Activated CD4-positive, CD25-positive, alpha-beta regulatory T cell treated with anti-CD3 and anti-CD28 coated beads, Interleukin-2, amount 50 U/mL, for 24 hours (primary cell): Measurements from ENCODE around the gene NFASC.

Experiments used
- ATAC-seq, 2 donors: fragments of 150-1000 bp; cut with Tn5 transposase; one replicate each; pipeline ENCODE4 v1.10.0; 2021; ENCODE audit warnings: mild to moderate bottlenecking in 1 of 2, moderate library complexity in 1 of 2

Gene NFASC

DNA sequence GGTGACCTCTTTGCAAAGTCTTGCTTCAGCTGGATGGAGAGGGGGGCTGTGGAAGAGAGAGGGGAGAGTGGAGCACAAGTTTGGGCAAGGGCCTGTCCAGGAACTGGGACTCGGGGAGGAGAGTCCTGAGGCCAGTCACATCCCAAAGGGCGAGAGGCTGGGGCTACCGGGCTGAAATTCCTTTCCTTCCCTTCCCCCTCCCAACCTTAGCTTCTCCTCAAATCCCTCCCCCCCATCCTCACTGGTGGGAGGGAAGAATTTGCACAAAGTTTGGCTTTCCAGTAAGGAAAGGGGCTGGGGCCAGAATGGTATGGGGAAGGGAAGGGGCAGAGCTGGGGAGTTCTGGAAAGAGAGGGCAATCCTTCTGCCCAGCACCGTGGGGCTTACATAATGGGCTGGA lies 173.2 kb downstream of the NFASC start:
- ATAC-seq, result no peak

DNA sequence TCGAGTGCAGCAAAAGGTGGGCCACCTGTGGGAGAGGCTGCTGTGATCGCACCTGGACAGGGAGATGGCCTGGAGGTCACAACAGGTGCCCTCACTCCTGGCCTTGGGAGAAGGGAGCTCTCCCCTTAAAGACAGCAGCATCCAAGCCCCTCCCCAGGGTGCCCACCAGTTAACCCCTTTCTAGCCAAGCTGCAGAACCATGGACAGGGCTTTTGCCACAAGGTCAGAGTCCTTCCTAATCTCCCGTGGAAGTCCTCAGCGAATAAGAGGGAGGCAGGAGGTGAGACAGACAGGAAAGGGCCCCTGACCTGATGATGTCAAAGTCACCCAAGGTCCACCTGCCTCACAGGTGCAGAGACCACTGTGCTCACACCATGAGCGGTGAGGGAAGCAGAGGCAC lies 174.1 kb downstream of the NFASC start:
- ATAC-seq, result no peak

DNA sequence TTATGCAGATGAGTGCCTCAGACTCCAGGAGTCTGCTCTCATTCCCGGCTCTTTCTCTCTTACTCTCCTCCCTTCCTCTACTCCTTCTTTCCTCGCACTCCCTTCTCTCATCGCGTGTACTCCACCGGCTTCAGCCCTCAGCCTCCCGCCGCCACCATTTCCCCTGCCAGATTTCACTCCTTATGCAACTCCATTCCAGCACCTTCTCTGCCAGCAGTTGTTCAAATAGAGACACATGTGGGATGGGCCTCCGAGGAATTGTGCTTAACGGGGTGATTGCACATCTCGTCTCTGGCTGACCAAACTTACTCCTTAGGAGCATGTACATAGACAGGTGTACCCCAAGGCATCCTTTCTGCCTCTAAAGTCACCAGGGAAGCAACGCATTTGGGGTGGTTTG lies 174.5 kb downstream of the NFASC start:
- no peak for ATAC-seq

DNA sequence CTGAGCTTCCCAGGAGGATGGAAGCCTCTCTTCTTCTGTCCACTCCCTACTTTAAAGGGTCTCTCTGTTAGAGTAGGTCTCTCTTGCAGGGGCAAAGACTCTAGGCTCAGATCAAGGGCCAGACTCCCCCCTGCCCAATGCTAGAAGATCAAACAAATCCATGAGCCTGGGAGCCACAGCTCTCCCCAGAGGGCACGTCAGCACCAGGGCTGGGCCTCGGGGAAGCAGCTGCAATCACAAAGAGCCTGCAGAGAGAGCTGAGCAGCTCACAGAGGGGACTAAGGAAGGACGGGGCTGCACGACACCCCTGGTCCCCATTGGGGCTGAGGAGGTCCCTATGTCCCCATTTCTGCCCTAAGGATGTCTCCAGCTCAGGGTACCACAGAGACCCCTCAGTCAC lies 176.2 kb downstream of the NFASC start:
- ATAC-seq, result no peak

DNA sequence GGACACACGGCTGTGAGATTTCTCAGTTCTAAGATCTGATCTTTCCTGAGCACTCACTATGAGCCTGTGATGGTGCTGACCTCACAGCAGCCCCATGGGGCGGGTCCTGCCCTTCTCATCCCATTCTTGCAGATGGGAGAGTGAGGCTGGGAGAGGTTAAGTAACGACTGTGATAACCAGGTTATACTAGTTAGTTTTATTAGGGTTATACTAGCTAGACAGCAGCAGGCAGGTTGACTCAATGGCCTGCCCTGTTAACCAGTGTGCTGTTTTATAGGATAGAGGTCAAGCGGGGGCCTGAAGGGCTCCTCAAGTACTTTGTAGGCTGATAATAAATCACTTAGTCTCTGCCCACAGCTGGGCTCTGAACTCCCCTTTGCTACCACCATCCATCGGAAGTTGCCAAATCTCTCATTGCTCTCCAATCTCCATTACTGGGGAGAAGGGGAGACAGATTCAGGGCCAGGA lies 177.1 kb downstream of the NFASC start:
- no peak for ATAC-seq

DNA sequence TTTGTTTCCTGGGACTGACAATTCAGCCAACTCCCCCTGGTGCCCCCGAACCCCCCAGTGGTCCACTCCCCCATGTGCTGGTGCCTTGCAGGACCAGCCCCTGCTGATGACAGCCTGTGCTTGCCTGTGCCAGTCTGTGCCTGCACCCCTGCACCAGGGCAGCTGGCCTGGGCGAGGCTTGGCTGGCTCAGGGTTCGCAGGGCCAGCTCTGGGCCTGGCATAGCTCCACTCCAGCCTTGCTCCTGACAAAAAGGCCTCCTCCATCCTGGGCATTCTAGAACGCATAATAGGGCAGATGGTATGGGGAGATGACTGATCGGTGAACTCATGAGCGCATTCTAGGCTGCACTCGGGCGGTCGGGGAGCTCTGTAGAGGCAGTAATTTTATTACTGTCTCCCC lies 177.7 kb downstream of the NFASC start:
- ATAC-seq, result no peak

DNA sequence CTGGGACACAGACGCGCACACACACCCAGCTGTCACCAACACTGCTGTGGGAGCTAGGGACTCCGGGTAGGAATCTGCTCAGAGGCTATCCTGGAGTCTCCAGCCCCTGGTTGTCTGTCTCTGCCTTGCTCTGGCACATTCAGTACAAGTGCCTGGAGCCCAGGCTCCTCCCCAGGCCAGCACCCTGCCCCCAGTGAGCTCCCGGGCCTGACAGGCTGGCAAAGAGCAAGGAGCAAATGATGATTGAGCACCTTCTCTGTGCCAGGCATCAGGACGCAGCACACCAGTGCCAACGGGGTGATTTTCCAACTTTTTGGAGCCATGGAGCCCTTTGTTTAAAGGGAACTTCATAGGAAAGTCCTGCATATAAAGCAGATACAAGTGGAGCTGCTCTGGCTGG lies 178.8 kb downstream of the NFASC start:
- no peak for ATAC-seq

DNA sequence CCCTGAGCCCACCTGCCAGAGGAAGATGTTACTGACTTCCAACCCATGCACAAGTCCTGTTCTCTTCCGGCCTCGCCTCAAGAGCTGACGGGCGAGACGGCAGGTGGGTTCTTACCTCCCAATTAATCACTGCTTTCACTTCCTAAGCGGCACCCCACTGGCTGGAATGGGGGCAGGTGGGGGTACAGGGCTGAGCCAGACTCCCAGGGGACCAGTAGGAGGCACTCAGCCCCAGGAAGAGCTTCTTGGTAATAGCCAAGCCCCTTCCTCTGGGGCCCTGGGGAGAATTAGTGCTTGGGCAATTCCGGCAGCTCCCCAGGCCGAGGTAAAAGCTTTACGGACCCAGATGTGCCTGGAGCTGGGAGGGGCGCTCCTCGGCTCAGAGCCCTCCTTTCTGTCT lies 182.0 kb downstream of the NFASC start:
- no peak for ATAC-seq

DNA sequence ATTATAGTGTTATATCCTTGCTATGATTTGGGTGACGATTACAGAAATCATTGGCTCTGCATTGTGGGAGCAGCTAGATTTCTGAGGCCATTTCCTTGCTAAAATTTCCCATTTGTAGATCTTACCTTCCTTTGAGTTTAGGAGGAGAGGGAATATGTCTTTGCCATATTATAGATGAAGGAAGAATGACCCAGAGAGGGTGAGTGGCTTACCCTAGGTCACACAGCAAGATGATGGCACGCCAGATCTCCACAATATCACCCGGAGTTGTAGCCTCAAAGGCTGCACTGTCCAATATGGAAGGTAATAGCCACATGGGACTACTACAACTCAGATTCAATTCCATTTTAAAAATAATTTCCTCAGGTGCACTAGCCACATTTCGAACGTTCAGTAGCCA lies 182.6 kb downstream of the NFASC start:
- ATAC-seq, result no peak

DNA sequence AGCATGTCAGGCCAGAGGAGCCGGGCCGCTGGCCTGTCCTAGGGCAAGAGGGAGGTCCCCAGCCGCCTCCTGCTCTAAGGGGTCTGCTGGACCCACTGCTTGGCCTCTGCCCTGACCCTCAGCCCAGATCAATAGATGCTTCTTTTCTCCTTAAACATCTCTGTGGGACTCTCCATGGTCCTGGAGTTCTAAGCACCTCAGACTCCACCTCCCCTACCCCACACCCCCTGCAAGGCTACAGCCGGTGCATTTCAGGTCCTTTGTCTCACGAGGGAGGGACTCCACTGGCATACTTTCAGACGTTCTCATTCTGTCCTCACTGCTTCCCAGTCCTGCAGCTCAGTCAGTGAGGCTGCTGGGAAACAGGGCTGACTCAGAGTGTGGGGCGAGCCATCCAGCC lies 183.4 kb downstream of the NFASC start:
- ATAC-seq, result no peak

DNA sequence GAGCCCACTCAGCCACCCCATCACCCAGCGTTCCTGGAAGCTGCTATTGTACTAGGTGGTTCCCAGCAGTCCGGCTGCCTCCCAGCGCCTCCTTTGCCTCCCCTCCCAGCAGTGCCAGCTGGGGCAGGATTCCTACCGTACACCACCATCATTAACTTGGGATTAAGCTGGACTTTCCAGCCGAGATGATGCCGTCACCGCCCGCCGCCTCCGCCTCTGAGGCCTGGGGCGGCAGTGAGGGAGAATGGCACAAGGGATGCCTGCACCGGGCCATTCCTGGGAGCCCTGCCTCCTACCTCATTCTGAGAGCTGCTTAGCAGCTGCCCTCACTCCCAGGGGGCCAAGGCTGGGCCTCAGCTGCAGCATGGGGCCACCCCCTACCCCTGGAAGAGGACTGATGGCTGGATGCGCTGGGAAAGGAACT lies 185.5 kb downstream of the NFASC start:
- no peak for ATAC-seq

DNA sequence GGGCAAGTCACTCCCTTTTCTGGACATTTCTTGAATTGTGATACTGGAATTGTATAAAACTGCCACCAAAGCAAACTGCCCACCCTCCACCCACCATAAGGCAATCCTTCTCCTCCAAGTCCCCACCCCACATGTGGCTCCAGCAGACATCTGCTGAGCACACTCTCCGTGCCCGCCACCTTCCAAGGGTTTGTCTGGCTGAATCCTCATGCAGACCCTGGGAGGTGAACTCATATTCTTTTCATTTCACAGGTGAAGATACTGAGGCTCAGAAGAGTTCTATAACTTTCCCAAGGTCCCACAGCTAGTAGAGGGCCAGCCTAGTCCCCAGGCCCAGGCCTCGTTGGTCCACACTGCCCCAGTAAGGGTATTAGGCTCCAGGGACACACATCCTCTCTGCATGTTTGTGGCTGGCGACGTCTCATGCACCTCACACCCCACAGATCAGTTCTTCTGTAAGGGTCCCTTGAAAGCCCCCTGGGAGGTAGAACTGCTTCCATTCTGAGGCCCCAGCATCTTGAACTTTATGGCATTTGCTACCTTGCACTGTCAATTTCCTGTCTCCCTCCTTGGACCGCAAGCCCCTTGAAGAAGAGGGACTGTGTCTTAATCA lies 186.4 kb downstream of the NFASC start:
- ATAC-seq, result no peak

DNA sequence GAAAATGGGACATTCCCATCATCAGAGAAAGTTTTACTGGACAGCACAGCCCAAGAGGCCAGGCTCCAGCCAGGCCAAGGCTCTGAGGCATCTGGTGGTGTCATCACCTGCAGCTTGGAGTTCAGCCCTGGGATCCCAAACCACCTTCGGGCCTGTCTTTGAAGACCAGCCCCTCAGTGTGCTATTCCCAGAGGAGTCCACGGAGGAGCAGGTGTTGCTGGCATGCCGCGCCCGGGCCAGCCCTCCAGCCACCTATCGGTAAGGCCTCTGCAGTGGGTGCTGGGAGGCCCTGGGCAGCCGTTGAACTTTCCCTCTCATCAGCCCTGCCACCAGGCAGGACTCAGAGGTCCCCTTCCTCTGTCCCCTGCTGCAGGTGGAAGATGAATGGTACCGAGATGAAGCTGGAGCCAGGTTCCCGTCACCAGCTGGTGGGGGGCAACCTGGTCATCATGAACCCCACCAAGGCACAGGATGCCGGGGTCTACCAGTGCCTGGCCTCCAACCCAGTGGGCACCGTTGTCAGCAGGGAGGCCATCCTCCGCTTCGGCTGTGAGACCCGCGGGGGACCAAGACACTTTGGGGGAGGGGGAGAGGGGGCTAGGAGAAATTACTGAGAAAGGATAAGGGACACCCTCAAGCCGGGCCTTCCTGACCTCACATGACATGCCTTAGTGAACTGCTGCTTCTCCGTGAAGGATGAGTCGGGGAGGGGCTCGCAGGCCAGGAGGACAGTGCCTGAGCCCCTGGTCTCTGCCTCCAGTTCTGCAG lies 187.3 kb downstream of the NFASC start:
- no peak for ATAC-seq

DNA sequence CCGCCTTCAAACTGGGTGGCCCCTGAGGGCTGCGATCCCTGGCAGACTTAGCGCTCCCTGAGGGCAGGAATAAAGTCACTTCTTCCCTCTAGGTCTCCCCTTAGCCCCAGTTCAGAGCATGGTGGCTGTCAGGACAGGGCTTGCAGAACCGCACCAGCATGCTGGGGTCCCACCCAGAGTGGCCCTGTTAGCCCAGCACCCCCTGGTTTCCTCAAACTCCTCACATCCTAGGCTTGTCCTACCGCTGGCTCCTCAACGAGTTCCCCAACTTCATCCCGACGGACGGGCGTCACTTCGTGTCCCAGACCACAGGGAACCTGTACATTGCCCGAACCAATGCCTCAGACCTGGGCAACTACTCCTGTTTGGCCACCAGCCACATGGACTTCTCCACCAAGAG lies 188.2 kb downstream of the NFASC start:
- ATAC-seq, result no peak

DNA sequence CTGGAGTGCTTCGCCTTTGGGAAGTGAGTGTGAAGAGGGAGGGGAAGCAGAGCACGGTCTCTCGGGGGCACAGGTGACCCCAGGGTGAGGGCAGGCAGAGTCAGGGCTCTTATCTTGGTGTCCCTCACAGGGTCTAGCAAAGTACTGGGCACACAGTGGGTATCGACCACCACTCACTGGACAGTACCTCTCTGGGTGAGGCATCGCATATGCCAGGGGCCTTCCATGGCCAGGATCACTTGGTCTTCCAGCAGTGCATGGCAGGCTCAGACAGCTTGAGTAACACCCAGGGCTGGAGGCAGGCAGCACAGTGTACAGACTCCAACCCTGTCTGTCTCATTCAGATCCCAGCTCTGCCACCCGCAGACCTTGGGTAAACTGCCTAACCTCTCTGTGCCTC lies 189.0 kb downstream of the NFASC start:
- no peak for ATAC-seq

DNA sequence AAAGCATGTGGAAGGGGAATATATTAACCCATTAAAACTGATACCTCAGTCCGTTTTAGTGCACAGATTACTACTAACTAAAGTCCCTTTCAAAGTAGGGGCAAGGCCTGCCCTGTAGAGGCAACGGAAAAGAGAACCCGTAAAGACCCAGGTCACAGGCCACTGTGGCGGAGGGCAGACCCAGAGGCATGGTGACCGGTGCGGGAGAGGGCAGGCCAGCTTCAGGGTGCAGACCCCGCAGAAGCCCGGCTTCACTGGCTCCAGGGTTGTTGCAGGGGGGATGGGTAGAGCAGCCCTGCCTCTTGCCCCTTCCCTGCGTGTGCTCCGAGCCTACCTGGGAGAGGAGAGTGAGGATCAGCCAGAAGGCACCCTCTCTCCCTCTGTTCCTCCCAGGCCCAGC lies 190.1 kb downstream of the NFASC start:
- no peak for ATAC-seq

DNA sequence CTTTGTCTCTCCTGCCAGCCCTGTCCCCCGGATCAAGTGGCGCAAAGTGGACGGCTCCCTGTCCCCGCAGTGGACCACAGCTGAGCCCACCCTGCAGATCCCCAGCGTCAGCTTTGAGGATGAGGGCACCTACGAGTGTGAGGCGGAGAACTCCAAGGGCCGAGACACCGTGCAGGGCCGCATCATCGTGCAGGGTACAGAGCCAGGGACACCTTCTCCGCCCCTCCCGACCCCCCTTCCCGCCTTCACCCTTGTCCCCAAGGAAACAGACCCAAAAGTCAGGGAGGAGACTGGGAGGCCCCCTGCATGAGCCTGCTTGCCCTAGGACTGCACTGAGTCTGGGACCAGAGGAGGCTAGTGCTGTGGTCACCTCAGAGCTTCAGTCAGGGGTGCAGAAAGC lies 190.6 kb downstream of the NFASC start:
- no peak for ATAC-seq

DNA sequence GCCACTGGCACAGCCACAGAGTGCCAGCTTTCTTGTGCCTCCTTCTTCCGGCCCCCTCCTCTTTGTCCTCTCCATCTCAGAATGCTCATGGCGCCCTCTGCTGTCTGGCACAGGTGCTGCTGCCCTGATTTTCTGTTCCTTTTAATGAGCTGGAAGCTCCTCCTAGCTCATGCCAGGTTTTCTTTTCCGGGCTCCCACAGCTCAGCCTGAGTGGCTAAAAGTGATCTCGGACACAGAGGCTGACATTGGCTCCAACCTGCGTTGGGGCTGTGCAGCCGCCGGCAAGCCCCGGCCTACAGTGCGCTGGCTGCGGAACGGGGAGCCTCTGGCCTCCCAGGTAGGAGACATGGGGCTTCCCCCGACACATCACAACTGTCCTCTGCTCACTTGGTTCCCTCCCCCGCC lies 191.0 kb downstream of the NFASC start:
- no peak for ATAC-seq

DNA sequence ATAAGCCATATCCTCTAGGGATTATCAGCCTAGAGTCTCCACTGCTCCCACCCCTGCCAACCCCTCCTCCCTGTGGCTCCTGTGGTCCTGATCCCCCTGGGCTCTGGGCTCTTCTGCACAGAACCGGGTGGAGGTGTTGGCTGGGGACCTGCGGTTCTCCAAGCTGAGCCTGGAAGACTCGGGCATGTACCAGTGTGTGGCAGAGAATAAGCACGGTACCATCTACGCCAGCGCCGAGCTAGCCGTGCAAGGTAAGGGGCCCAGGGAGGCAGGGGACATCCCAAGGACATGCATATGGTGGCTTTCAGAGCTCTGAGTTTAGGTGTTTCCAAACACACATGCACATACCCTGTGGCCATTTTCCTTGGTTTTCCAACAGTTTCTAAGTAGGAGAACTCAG lies 191.7 kb downstream of the NFASC start:
- no peak for ATAC-seq

DNA sequence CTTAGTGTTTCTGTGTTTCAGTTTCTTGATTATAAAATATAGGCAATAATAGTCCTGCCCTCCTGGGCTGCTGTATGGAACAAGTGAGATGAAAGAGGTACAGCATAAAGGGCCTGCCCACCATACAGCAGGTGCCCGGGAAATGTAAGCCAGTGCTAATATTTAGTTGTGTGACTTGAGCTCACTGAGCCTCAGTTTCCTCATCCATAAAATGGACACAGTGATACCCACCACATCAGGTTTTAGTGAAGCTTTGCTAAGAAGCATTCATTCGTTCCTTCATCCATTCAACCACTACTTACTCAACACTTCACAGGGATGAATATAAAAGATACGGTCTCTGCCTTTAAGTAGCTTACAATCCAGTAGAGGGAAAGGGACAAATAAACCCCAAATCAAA lies 192.2 kb downstream of the NFASC start:
- no peak for ATAC-seq

DNA sequence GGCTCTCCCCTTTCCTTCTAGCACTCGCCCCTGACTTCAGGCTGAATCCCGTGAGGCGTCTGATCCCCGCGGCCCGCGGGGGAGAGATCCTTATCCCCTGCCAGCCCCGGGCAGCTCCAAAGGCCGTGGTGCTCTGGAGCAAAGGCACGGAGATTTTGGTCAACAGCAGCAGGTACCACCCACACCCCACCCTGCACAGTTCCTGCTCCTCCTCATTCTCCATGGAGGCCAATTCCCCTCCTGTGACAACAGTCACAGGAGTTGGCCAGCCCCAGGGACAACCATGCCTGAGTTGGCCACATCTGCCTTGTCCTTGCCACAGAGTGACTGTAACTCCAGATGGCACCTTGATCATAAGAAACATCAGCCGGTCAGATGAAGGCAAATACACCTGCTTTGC lies 193.6 kb downstream of the NFASC start:
- ATAC-seq, result no peak

DNA sequence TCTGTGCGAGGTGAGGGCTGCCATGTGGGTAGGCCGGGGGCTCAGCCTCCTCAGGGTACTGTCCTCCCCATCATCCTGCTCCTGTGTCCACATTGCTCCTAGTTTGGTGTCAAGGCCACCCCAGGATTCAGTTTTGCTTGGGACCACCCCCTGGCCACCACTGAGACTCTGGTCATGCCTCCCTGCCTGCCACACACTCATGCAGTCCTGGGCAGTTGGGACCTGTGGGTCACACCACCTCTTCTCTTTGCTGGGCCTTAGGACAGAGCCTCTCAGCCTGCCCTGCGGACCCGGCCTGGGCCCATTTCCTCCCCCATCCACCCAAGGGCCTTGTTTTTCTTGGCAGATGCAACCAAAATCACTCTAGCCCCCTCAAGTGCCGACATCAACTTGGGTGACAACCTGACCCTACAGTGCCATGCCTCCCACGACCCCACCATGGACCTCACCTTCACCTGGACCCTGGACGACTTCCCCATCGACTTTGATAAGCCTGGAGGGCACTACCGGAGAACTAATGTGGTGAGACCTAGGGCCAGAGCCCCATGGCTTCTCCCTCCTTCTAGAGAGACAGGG lies 194.2 kb downstream of the NFASC start:
- ATAC-seq, result no peak

DNA sequence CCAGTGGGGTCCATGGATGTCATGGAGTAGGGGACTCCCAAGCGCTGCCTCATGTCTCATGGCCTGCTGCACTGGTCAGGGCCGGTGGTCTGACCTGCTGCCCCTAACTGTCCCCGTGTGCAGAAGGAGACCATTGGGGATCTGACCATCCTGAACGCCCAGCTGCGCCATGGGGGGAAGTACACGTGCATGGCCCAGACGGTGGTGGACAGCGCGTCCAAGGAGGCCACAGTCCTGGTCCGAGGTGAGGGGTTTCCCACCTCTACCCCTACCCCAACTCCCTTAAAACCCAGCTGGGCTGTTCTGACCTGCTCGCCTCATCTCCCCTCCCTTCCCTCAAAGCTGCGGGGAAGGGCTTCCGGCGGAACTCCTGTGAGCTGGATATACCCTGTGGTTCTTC lies 195.0 kb downstream of the NFASC start:
- ATAC-seq, result no peak

DNA sequence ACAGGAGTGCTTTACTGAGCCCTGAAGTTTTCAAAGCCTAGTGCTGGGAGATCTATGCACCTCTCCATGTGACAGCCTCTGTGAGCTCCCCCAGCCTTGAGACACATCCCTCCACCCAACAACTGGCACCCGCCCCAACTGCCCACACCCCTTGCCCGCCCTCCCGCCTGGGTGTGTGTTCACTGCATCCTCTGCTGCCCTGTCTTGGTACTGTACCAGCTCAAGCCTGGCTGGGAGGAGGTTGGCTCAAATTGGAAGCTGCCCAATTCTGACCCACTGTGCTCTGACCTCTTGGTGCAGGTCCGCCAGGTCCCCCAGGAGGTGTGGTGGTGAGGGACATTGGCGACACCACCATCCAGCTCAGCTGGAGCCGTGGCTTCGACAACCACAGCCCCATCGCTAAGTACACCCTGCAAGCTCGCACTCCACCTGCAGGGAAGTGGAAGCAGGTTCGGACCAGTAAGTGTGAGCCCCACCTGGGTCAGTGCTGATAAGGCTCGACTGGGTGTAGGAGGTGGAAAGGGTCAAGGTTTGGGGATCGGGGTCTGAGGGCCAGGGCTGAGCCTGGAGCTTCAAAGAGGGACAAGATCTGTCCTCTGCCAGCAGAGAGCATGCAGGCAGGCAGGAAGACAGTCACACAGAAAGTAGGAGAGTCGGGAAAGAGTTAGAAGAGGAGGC lies 195.6 kb downstream of the NFASC start:
- ATAC-seq, result no peak
